Activated naive CD8-positive, alpha-beta T cell treated with anti-CD3 and anti-CD28 coated beads, Interleukin-2, amount 10 ng/mL, durations not matched to agents 7 days and 5 days (primary cell): Measurements from ENCODE around the gene SDC3. TPM values are rescaled to one million over a fixed set of nuclear protein-coding genes. Genes with fewer than 3 reads are reported as not detected.
"Not testable (repeated sequence)": the region's sequence is repeated elsewhere in the genome, so short reads cannot be mapped to it uniquely, and the experiment has no call there.

ENCODE experiments used
- ATAC-seq: fragments of 150-1000 bp; cut with Tn5 transposase; one replicate; pipeline ENCODE4 v1.10.0; 2021; ENCODE audit warnings: low read depth, moderate library complexity
- POLR2A ChIA-PET: fragments of 350-600 bp; sonication (Branson Sonifier 250); formaldehyde crosslinking; loops from one replicate; lab custom pipeline; 2021; ENCODE audit warnings: antibody characterized with exemption; lab: Charles Lee
- DNase-seq: peaks from one replicate; pipeline ENCODE4 v3.0.0; 2021
- H3K27ac Mint-ChIP-seq: one replicate; pipeline ENCODE4 v1.8.0; 2022; ENCODE audit warnings: mild to moderate bottlenecking, mixed read lengths
- H3K27me3 Mint-ChIP-seq: one replicate; pipeline ENCODE4 v1.8.0; 2022; ENCODE audit warnings: mild to moderate bottlenecking, moderate library complexity, mixed read lengths
- H3K36me3 Mint-ChIP-seq: one replicate; pipeline ENCODE4 v1.8.0; 2021; ENCODE audit warnings: mild to moderate bottlenecking, mixed read lengths
- H3K4me1 Mint-ChIP-seq: one replicate; pipeline ENCODE4 v1.8.0; 2021; ENCODE audit warnings: mixed read lengths
- H3K4me3 Mint-ChIP-seq: one replicate; pipeline ENCODE4 v1.8.0; 2022; ENCODE audit warnings: mild to moderate bottlenecking, moderate library complexity, mixed read lengths
- H3K9me3 Mint-ChIP-seq: one replicate; pipeline ENCODE4 v1.8.0; 2021; ENCODE audit warnings: mixed read lengths
- total RNA-seq, 2 experiments: library from RNA; stranded (reverse); gene quantifications; one replicate each; pipeline ENCODE4 v1.2.3, GENCODE V29; 2021

The SDC3 gene
- total RNA-seq, 2 experiments from 2014 or later: 0.51 to 0.55 TPM

DNA sequence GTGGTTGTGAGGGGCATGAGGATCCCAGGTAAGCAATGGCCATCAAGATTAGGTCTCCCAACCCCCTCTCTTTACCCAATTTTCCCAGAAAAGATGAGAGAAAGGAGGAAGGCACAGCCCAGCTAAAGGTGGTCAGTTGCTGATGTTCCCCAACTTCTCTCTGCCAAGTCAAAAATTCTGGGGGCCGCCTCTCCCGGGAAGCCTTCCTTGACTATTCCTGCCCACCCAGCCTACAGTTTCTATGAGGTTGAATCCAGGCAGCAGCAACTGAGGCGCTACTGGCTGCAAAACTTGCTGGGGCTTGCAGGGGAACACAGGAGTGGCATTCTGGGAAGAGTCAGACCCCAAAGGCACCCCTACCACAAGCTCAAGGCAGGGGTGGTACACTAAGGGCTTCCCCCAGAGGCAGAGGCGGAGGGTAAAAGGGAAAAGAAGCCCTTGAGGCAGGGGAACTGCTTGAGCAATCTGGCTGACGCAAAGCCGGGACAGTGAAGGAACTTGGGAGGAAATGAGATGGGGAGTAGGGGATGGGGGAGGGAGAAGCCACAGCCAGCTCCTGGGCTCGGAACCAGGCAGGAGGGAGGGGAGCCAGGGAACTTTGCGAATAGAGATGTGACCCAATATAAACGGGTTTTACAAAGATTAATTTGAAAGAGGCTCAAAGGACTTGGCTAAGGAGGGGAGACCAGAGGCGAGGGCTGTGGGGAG is 31.2 kb downstream of the SDC3 start:
- H3K27me3 Mint-ChIP-seq: peaks cover 38% of the 10 kb centered on the region
- POLR2A ChIA-PET: no interaction called here

DNA sequence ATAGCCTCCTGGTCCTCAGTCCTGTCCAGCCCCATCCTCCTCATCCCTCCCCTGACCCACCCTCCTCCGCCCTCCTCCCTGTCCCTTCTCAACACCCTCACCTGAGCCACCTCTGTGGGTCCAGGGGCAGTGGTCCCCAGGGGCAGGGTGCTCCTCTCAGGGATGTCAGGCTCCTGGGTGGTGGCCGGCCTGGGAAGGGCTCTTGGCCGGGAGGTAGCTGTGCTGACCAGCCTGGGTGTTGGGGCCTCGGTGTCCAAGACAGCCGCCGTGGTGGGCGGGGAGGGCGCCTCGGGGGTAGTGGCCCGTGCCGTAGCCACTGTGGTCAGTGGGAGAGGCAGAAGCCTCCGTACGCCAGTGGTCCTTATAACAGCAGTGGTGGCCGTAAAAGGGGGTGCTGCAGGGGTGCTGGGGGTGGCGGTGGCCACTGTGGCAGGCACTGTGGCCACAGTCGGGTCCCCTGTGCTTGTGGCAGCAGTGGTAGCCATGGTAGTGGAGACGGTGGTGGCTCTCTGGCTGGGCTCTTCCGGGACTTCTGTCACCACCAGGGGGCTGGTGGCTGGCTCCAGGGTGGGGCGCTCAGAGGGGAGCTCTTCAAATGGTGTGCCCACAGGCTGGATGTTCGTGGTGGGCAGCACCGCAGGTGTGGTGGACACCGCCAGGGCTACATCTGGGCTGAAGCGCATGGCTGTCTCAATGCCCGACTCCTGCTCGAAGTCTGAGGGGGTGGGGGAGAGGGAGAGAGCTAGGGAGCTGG is 31.9 kb downstream of the SDC3 start:
- POLR2A ChIA-PET: no interaction called here
- Mint-ChIP-seq H3K27ac (no peak overlapping the region), H3K27me3 (peaks cover 38% of the 10 kb centered on the region), H3K4me3 (no peak overlapping the region), H3K36me3 (peaks cover 1% of the 10 kb centered on the region), H3K4me1 (no peaks in the 10 kb centered on the region), H3K9me3 (peaks cover 11% of the 10 kb centered on the region)
- DNase-seq: no peak
- no peak for ATAC-seq

More for the DNA sequence above, 31.2 kb downstream of the SDC3 start:
- ATAC-seq (no peak), DNase-seq (no peak)
- Mint-ChIP-seq H3K4me3 (no peak overlapping the region), H3K4me1 (no peaks in the 10 kb centered on the region), H3K9me3 (peaks cover 6% of the 10 kb centered on the region), H3K27ac (no peak overlapping the region), H3K36me3 (peaks cover 1% of the 10 kb centered on the region)

DNA sequence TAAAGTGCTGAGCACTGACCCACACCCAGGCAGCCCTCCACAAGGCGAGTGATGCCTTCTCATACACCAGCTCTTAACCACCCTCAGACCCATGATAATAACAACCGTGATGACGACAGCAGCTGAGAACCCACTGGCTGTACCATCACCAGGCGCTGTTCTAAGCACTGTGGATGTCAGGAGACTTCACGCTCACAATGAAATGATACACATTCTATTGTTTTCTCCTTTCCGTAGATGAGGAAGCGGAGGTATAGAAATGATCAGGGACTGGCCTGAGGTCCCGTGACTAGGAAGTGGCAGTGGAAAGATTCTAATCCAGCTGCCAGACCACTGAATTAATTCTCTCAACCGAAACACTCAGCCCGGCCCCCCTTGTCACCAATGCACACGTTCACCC is 32.6 kb downstream of the SDC3 start:
- Mint-ChIP-seq H3K9me3 (peaks cover 11% of the 10 kb centered on the region), H3K27ac (no peak overlapping the region), H3K4me1 (no peaks in the 10 kb centered on the region), H3K27me3 (peaks cover 35% of the 10 kb centered on the region), H3K4me3 (no peak overlapping the region), H3K36me3 (peaks cover 1% of the 10 kb centered on the region)
- POLR2A ChIA-PET: no interaction called here
- ATAC-seq (no peak), DNase-seq (no peak)

DNA sequence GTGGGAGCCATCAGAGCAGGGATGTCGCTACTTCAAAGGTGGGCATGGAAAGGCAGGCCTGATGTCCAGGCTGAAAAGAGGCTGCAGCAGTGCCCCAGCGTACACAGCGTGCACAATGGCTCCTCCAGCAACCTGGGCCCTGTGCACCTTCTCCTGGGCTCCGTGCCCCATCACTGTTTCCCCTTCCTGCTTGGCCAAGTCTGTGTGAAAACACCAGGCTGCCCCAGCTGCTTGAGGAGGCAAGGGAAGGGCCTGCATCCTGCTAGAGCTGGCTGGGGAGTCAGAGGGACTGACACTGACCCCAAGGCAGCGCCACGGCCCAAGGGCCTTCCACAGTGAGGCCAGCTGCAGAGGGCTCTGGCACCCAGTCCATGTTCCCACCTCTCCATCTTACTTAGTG is 33.4 kb downstream of the SDC3 start:
- no peak for ATAC-seq
- Mint-ChIP-seq H3K4me3 (no peak overlapping the region), H3K27me3 (peaks cover 28% of the 10 kb centered on the region), H3K9me3 (peaks cover 11% of the 10 kb centered on the region), H3K36me3 (peaks cover 1% of the 10 kb centered on the region), H3K4me1 (no peaks in the 10 kb centered on the region), H3K27ac (no peak overlapping the region)
- POLR2A ChIA-PET: no interaction called here
- no peak for DNase-seq

DNA sequence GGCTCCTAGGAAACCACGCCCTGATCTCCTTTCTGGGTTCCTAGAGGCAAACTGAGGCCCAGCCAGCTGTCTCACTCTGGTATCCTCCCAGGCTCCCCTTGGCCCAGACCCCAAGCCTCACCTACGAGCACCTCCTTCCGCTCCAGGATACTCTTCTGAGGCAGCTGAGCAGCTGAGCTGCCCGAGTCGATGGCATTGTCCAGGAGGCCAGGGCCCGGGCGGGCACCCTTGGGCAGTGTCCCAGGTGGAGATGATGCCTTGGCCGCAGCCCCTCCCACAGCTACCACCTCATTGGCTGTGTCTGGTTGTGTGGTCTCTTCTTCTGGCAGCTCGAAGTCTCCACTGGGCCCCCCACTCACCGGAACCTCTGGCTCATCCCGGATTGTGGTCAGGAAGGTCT is 34.4 kb downstream of the SDC3 start:
- POLR2A ChIA-PET: no interaction called here
- Mint-ChIP-seq H3K4me3 (no peak overlapping the region), H3K27ac (no peak overlapping the region), H3K9me3 (peaks cover 11% of the 10 kb centered on the region), H3K27me3 (peaks cover 22% of the 10 kb centered on the region), H3K36me3 (peaks cover 1% of the 10 kb centered on the region), H3K4me1 (no peaks in the 10 kb centered on the region)
- DNase-seq (no peak), ATAC-seq (no peak)

DNA sequence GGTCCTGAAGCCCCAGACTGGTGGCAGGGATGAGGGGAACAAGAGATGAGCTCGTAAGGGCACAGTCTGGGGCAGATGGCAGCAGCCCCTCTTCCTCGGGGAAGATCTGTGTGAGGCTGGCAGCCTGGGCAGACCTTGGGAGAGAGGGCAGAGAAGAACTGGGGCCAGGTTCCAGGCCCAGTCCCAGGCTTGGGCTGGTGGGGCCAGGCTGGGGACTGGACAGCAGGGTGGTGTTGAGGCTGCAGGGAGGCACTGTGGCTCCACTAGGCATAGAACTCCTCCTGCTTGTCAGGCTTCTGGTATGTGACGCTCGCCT is 35.7 kb downstream of the SDC3 start:
- Mint-ChIP-seq H3K36me3 (peaks cover 1% of the 10 kb centered on the region), H3K27me3 (peaks cover 15% of the 10 kb centered on the region), H3K4me1 (no peaks in the 10 kb centered on the region), H3K4me3 (no peak overlapping the region), H3K27ac (no peak overlapping the region), H3K9me3 (peaks cover 11% of the 10 kb centered on the region)
- POLR2A ChIA-PET: no interaction called here
- DNase-seq (no peak), ATAC-seq (no peak)

DNA sequence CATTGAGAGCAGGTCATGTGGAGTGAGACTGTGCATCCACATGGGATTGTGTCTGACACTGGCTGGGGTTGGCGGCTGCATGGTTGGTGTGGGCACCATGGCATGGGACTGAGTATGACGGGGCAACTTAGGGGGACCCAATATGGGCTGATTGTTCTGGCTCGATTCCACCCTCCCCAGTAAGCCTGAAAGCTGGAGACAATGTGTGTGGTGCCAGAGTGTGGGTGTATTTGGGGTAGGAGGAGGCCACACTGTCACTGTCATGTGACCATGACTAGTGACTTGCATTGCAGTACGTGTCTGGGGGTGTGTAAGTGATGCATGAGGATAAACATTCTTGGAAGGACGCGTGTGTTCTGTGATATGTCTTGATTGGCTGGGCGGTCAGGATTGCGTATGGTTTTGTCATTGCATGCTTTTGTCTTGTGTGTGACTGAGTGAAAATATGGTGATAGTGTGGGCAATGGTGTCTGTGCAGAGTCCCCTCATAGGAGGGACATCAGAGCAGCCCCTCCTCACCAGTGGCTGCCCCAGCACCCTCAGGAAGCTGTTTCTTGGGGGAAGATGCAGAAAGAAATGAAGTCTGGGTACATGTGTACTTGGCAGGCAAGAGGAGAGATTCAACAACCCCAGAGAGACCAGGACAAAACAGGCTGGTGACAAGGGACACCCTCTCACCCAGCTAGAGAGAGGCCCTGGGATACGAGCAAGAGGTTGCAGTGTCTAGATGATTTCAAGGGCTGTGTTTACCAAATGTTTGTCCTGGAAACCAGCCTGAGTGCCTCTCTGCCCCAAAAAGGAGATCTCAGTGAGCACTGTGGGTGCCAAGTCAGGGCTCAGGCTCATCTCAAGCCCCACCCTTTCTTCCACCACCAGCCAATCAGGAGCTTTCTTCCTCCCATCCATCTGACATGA is 36.3 kb downstream of the SDC3 start:
- no peak for ATAC-seq
- peaks cover 11% of the 10 kb centered on the region for H3K9me3 Mint-ChIP-seq
- no peak for DNase-seq
- peaks cover 12% of the 10 kb centered on the region for H3K27me3 Mint-ChIP-seq
- no peaks in the 10 kb centered on the region for H3K4me1 Mint-ChIP-seq
- POLR2A ChIA-PET: no interaction called here
- peaks cover 1% of the 10 kb centered on the region for H3K36me3 Mint-ChIP-seq
- H3K27ac Mint-ChIP-seq: no peak overlapping the region
- no peak overlapping the region for H3K4me3 Mint-ChIP-seq

DNA sequence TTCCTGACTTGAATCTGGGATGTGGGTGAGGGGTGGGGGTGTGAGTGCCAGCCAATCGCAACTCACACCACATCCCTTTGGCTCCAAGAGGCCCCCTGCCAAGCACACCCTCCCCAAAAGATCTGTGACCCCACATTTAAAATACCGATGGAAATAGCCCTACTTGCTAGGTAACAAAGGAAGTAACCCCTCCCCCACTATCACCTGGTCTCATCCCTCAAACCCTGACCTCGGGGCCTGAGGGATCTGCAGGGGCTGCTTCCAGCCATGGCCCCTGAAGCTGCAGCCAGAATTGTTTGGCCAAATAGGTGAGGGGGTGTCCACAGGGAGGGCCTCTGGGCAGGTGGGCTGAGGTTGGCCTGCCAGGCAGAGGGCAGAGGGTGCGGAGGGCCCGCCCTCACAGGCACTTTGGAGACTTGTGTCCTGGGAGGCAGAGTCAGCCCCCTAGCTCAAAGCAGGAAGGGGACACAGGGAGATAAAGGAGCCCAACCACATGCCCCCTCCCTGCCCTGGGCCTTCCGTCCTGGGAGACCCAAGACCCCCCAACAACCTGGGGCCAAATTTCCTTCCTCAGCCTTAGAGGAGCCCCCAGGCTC is 37.2 kb downstream of the SDC3 start:
- no peak overlapping the region for H3K27ac Mint-ChIP-seq

DNA sequence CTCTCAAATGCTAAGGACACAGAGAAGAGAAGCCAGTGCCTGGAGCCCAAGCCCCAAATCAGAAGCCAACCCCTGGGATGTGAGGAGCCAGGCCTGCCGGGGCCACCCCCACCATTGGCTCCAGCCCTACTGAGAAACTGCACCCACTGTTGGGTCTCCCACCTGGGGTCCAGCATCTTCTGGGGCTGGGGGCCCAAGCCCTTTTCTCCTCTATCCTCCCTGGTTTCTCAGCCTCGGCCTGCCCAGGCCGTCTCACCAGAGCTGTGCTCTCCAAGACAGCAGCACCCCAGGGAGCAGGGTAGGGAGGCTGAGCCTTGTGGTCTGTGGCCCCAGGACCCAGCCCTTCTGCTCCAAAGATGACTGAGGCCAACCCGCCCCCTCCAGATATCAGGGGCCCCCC is 37.9 kb downstream of the SDC3 start:
- H3K27ac Mint-ChIP-seq: no peak overlapping the region
- POLR2A ChIA-PET: no interaction called here

More for the DNA sequence above, 37.2 kb downstream of the SDC3 start:
- ATAC-seq: no peak
- Mint-ChIP-seq H3K4me3 (no peak overlapping the region), H3K9me3 (peaks cover 11% of the 10 kb centered on the region), H3K36me3 (peaks cover 1% of the 10 kb centered on the region), H3K4me1 (no peaks in the 10 kb centered on the region), H3K27me3 (peaks cover 18% of the 10 kb centered on the region)
- no peak for DNase-seq
- POLR2A ChIA-PET: no interaction called here

DNA sequence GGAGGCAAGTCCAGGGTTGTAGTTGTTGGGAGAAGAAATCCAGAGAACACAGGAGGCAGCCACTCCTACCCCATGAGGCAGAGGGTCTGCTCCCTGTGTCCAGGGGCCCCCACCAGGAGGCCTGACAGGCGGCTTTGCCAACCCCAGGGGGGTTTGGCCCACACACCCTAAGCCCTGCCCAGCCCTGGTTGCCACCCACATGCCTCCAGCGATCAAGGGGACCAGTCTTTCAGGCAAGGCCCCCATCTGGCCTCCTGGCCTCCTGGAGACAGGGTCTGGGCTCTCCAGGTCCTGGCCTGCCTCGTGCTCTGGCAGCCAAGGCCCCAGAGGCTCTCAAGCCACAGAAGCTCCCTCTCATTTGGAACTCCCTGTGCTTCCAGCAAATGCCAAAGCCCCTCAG is 38.5 kb downstream of the SDC3 start:
- DNase-seq (no peak), ATAC-seq (no peak)
- peaks cover 11% of the 10 kb centered on the region for H3K9me3 Mint-ChIP-seq
- H3K27ac Mint-ChIP-seq: no peak overlapping the region
- peaks cover 1% of the 10 kb centered on the region for H3K36me3 Mint-ChIP-seq
- POLR2A ChIA-PET: no interaction called here
- peaks cover 28% of the 10 kb centered on the region for H3K27me3 Mint-ChIP-seq
- no peaks in the 10 kb centered on the region for H3K4me1 Mint-ChIP-seq
- H3K4me3 Mint-ChIP-seq: no peak overlapping the region

More for the DNA sequence above, 37.9 kb downstream of the SDC3 start:
- Mint-ChIP-seq H3K9me3 (peaks cover 11% of the 10 kb centered on the region), H3K4me3 (no peak overlapping the region), H3K27me3 (peaks cover 23% of the 10 kb centered on the region), H3K4me1 (no peaks in the 10 kb centered on the region), H3K36me3 (peaks cover 1% of the 10 kb centered on the region)
- DNase-seq (no peak), ATAC-seq (no peak)

DNA sequence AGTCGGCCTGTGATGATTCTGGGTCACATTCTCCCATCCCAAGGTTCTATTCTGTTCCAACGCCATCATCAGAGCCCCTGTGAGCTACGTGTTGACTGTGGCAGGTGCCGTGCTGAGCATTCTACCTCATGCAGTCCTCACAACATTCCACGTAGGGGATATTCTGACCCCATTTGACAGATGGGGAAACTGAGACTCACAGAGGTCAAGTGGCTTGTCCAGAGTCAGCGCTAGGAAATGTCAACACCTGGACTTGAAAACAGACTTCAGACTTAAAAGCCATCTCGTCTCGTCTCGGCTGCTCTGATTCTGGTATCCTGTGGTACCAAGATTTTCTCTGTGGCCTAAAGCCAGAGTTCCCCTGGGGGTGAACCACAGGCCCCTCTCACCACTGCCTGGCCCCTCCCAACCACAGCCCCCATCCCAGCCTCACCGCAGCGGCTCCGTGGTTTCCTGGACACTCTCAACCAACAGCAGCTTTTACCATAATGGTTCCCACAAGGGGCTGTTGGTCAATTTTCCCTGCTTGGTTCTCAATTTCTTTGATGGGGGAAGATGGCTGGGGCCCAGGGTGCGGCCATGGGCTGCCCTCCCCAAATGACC is 39.6 kb downstream of the SDC3 start:
- peaks cover 11% of the 10 kb centered on the region for H3K9me3 Mint-ChIP-seq
- POLR2A ChIA-PET: no interaction called here
- H3K4me3 Mint-ChIP-seq: no peak overlapping the region

DNA sequence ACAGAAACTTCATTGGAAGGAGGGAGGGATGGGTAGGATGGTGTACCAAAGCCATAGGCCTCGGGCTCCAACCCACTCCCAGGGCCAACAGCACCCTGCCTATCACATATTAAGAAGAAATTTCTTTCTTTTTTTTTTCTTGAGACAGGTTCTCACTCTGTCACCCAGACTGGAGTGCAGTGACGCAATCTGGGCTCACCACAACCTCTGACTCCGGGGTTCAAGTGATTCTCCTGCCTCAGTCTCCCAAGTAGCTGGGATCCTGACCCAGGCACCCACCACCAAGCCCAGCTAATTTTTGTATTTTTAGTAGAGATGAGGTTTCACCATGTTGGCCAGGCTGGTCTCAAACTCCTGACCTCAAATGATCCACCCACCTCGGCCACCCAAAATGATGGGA is 40.5 kb downstream of the SDC3 start:
- H3K27ac Mint-ChIP-seq, POLR2A ChIA-PET, H3K9me3 Mint-ChIP-seq, DNase-seq, H3K4me1 Mint-ChIP-seq, H3K4me3 Mint-ChIP-seq, H3K36me3 Mint-ChIP-seq, ATAC-seq: not testable (repeated sequence)
- peaks cover 38% of the 10 kb centered on the region for H3K27me3 Mint-ChIP-seq

More for the DNA sequence above, 39.6 kb downstream of the SDC3 start:
- Mint-ChIP-seq H3K27me3 (peaks cover 35% of the 10 kb centered on the region), H3K36me3 (peaks cover 1% of the 10 kb centered on the region), H3K27ac (no peak overlapping the region), H3K4me1 (no peaks in the 10 kb centered on the region)
- DNase-seq: peak; percentile 38
- ATAC-seq: no peak

DNA sequence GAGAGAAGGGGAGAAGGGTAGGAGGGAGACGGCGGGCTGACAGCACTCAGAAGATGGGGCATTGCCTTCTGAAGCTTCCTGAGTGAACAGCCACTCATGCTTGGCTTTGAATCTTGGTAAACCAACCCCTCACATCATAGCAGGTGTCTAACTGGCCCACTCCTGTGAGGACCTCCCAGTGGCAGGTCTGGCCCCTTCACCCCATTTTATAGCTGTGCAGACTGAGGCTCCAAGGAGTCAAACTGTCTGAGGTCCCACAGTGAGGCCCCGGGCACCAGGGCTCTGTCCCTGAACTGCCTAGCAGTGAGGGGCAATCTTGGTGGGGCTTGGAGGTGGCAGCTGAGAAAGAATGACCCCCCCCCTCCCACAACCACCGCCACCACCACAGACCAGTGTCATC is 41.0 kb downstream of the SDC3 start:
- H3K9me3 Mint-ChIP-seq: peaks cover 6% of the 10 kb centered on the region

More for the DNA sequence above, 41.0 kb downstream of the SDC3 start:
- Mint-ChIP-seq H3K36me3 (no peaks in the 10 kb centered on the region), H3K27me3 (peaks cover 37% of the 10 kb centered on the region), H3K4me3 (no peak overlapping the region), H3K4me1 (no peaks in the 10 kb centered on the region), H3K27ac (no peak overlapping the region)
- POLR2A ChIA-PET: no interaction called here
- DNase-seq (no peak), ATAC-seq (no peak)
